ENCODE measurements around the gene PTPRN. TPM values are rescaled to one million over a fixed set of nuclear protein-coding genes. Genes with fewer than 3 reads are reported as not detected.

The PTPRN gene
- polyA plus RNA-seq, 1 experiment: 11.7 TPM

DNA sequence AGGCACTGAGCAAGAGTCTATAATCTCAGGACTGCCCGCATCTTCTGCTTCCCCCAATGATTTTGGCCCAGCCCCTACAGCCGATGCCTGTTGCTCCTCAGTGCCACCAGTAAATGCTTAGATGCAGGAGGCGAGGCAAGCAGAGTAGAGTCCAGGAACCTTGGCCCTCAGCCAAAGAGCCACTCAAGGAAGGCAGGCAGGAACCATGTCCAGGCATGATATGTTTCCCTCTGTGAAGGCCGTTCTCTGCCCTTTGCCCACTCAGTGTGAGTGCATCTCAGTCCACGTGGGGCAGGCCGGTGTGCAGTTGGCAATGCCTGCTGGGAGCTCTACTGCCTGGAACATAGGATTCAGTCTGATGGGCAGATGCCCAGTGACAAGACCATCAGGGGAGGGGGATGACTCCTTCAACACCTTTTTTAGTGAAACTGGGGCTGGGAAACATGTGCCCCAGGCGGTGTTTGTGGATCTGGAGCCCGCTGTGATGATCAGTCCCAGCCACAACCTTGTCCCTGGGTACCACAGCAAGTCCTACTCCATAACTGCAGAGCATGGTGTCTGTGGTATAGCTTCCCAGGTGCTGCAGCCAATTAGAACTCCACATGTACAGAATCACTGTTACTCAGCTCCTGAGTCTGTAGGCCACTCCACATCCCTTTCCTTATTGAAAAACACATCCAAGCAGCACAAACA lies 39.7 kb downstream of the PTPRN start:
- TF ChIP-seq, protein P1, sequence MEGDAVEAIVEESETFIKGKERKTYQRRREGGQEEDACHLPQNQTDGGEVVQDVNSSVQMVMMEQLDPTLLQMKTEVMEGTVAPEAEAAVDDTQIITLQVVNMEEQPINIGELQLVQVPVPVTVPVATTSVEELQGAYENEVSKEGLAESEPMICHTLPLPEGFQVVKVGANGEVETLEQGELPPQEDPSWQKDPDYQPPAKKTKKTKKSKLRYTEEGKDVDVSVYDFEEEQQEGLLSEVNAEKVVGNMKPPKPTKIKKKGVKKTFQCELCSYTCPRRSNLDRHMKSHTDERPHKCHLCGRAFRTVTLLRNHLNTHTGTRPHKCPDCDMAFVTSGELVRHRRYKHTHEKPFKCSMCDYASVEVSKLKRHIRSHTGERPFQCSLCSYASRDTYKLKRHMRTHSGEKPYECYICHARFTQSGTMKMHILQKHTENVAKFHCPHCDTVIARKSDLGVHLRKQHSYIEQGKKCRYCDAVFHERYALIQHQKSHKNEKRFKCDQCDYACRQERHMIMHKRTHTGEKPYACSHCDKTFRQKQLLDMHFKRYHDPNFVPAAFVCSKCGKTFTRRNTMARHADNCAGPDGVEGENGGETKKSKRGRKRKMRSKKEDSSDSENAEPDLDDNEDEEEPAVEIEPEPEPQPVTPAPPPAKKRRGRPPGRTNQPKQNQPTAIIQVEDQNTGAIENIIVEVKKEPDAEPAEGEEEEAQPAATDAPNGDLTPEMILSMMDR (IDR thresholded peaks at IDR 0.05; ENCODE audit: low read depth, low read length): no peak
- Histone ChIP-seq H3K27me3 (ENCODE audit: control insufficient read depth, insufficient read depth, low read length) (peaks cover 19% of the 10 kb centered on the region), H3K9me3 (ENCODE audit: control insufficient read depth, insufficient read depth, low read length) (no peaks in the 10 kb centered on the region), H3K4me3 (ENCODE audit: low read depth, low read length) (no peak overlapping the region), H3K27ac (ENCODE audit: low read depth, low read length) (no peak overlapping the region)
- no peak for DNase-seq (ENCODE audit: low read depth, low spot score)
- CTCF ChIA-PET: interaction anchor here (1.9 kb wide), 1 partner anchor 25 kb away, joined by 6 read pairs; no protein-coding TSS in a partner anchor
- POLR2A ChIA-PET: no interaction called here

DNA sequence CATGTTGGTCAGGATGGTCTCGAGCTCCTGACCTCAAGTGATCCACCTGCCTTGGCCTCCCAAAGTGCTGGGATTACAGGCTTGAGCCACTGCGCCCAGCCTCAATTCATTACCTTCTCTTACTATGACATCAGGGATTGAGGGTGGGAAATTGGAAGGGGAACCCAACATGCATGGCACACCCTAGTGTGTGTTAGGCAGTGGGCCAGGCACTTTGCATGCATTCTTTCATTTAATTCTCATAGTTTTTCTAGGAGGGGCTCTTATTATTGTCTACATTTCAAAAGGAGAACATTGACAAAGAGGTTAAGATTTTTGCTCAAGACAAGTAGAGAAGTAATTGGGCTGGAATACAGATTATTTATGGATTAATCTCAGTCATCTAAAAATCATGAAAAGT lies 40.9 kb downstream of the PTPRN start:
- DNase-seq (ENCODE audit: low read depth, low spot score): no peak
- ChIA-PET CTCF (no interaction called here), POLR2A (no interaction called here)
- Histone ChIP-seq H3K9me3 (ENCODE audit: control insufficient read depth, insufficient read depth, low read length) (no peaks in the 10 kb centered on the region), H3K27me3 (ENCODE audit: control insufficient read depth, insufficient read depth, low read length) (peaks cover 20% of the 10 kb centered on the region), H3K27ac (ENCODE audit: low read depth, low read length) (no peak overlapping the region), H3K4me3 (ENCODE audit: low read depth, low read length) (no peak overlapping the region)
- TF ChIP-seq, protein P1 (IDR thresholded peaks at IDR 0.05; ENCODE audit: low read depth, low read length): no peak

DNA sequence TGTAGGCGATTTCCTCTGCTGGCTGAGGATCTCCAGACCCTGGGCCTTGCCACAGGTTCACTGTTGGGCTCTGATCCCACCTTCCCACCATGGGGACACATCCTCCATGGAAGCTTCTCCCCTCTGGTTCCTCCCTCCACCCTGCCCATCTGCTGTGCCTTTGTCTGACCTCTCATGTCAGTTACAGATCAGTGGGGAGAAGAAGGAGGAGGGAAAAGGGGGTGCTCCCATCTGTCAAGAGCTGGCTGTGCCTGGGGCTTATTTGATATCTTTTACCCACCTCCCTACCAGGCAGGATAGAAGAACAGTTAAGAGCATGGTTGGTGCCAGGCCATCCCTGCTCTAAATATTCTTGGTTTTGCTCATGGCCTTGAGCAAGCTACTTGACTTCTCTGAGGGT lies 42.3 kb downstream of the PTPRN start:
- no peak for DNase-seq (ENCODE audit: low read depth, low spot score)
- ChIA-PET POLR2A (no interaction called here), CTCF (interaction anchor here (0.5 to 1.1 kb wide), 2 partner anchors 11 to 149 kb away, joined by 4 read pairs; no protein-coding TSS in a partner anchor)
- Histone ChIP-seq H3K27me3 (ENCODE audit: control insufficient read depth, insufficient read depth, low read length) (peaks cover 25% of the 10 kb centered on the region), H3K9me3 (ENCODE audit: control insufficient read depth, insufficient read depth, low read length) (no peaks in the 10 kb centered on the region), H3K27ac (ENCODE audit: low read depth, low read length) (no peak overlapping the region), H3K4me3 (ENCODE audit: low read depth, low read length) (no peak overlapping the region)
- TF ChIP-seq, protein P1 (IDR thresholded peaks at IDR 0.05; ENCODE audit: low read depth, low read length): no peak

DNA sequence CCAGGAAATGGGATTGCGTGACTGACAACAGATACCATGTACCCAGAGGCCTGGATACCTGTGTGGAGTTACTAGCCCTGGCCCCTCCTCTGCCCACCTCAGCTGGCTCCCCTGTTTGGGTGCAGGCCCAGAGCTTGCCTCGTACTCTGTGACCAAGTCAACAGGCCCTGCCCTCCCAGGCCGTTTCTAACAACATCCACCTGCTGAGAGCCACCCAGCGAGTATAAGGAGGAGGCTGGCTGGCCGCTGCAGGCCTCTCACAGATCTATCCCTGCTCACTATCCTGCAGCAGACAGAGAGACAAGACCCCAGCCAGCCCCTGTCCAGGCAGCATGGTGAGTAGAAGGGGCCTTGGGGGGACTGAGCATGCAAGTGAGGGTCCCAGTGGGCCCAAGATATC lies 43.0 kb downstream of the PTPRN start:
- Histone ChIP-seq H3K4me3 (ENCODE audit: low read depth, low read length) (no peak overlapping the region), H3K9me3 (ENCODE audit: control insufficient read depth, insufficient read depth, low read length) (no peaks in the 10 kb centered on the region), H3K27ac (ENCODE audit: low read depth, low read length) (no peak overlapping the region), H3K27me3 (ENCODE audit: control insufficient read depth, insufficient read depth, low read length) (peaks cover 28% of the 10 kb centered on the region)
- no peak for DNase-seq (ENCODE audit: low read depth, low spot score)
- ChIA-PET POLR2A (no interaction called here), CTCF (interaction anchor here (5.7 kb wide), 1 partner anchor 11 kb away, joined by 56 read pairs; the partner anchor contains the start of gene DNAJB2)
- TF ChIP-seq, protein P1 (IDR thresholded peaks at IDR 0.05; ENCODE audit: low read depth, low read length): no peak

Data from AG04450 (cell line).